GM21825 (cell line): ENCODE data around the gene TMEM259.

ENCODE experiments used
- ATAC-seq: cut with Tn5 transposase; IDR thresholded peaks from one replicate; pipeline ENCODE4 v1.9.1; 2021; ENCODE audit warnings: mild to moderate bottlenecking, moderate library complexity; ENCODE audit not compliant: unreplicated experiment

TMEM259 gene

GRCh38 chr19:1004803-1005664 lies 15.9 kb downstream of the TMEM259 start:
- ATAC-seq = no peak

- no peak for ATAC-seq
Observed at GRCh38 chr19:1004204-1004802, 16.6 kb downstream of the TMEM259 start.

DNA sequence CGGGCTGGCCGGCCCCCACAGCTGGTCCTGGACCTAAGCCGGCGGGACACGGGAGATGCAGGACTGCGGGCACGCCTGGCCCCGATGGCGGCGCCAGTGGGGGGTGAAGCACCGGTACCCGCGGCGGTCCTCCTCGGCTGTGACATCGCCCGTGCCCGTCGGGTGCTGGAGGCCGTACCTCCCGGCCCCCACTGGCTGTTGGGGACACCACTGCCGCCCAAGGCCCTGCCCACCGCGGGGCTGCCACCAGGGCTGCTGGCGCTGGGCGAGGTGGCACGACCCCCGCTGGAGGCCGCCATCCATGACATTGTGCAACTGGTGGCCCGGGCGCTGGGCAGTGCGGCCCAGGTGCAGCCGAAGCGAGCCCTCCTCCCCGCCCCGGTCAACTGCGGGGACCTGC lies 17.6 kb downstream of the TMEM259 start:
- ATAC-seq = no peak

DNA sequence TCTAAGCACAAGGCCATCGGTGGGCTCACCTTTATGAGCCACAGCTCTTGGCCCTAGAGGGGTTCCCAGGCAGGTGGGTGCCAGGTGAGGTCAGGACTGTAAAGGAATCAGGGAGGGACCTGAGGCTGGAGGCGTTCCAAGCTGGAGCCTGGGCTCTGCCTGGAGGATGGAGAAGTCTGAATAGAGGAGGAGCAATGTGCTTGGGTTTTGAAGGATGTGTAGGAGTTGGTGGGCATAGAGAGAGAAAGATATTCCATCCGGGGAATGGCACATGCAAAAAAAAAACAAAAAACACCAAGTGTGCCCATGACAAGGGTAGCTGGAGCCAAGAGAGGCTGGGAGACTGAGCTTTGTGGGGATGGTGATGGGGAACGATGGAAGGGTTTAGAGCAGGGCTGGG lies 18.3 kb downstream of the TMEM259 start:
- no peak for ATAC-seq

GRCh38 chr19:1001538-1002166 lies 19.3 kb downstream of the TMEM259 start:
- ATAC-seq = no peak

DNA sequence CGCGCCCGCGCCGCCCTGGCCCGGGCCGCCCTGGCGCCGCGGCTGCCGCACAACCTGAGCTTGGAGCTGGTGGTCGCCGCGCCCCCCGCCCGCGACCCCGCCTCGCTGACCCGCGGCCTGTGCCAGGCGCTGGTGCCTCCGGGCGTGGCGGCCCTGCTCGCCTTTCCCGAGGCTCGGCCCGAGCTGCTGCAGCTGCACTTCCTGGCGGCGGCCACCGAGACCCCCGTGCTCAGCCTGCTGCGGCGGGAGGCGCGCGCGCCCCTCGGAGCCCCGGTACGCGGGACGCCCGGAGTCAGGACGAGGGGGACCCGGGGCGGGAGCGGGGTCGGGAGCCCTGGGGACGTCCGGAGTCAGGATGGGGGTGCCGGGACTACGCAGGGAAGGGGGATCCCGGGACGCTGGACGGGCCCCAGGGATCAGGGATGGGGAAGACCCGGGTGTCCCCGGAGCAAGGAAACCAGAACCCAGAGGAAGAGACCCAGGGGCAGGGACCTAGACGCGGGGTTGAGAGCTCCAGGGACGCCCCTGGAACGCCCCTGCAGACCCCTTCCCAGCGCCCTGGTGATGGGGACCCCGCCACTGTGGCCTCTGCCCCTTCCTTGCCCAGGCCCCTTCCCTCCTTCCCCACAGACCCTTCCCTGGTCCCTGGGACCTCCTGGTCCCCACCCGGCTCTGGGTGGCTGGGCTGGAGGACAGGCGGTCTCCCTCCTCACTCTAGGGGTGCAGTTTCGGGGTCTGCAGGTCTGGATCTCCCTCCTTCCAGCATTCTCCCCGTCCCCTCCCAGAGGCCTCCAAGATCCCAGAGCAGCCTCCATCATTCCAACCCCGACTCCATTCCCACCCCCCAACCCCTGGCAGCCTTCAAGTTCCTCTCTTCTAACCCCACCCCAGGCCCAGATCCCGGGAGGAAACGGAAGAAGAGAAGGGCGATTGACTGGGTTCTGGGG lies 20.1 kb downstream of the TMEM259 start:
- no peak for ATAC-seq

DNA sequence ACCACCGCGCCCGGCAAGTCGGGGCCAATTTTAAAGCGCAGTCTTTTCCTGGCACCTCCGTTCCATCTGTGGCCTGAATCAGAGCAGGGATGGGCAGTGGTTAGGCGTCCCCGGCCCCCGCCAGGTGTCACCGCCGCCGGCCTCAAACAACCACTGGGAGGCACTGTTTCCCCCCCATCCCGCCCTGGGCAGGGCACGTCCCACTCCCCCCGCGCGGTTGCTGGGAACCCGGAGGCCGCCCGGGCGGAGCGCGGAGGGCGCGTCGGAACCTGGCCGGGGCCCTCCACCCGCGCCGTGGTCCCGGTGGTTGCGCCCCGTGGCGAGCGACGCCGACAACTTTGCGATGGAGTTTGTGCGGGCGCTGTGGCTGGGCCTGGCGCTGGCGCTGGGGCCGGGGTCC lies 20.8 kb downstream of the TMEM259 start, which contains the start of gene GRIN3B:
TSS of gene GRIN3B (plus strand) at position 325 of the 400 bp plus-strand sequence. CDS start at position 344, 19 bp downstream.
- ATAC-seq = no peak

- ATAC-seq = no peak
Observed at GRCh38 chr19:999379-999719, 21.6 kb downstream of the TMEM259 start.

GRCh38 chr19:998064-998463 lies 22.9 kb downstream of the TMEM259 start:
- no peak for ATAC-seq

- no peak for ATAC-seq
Observed at GRCh38 chr19:996051-996838, 24.7 kb downstream of the TMEM259 start.

GRCh38 chr19:995051-995827 lies 25.7 kb downstream of the TMEM259 start:
- ATAC-seq = no peak

- no peak for ATAC-seq
Observed at GRCh38 chr19:994516-994915, 26.4 kb downstream of the TMEM259 start.

DNA sequence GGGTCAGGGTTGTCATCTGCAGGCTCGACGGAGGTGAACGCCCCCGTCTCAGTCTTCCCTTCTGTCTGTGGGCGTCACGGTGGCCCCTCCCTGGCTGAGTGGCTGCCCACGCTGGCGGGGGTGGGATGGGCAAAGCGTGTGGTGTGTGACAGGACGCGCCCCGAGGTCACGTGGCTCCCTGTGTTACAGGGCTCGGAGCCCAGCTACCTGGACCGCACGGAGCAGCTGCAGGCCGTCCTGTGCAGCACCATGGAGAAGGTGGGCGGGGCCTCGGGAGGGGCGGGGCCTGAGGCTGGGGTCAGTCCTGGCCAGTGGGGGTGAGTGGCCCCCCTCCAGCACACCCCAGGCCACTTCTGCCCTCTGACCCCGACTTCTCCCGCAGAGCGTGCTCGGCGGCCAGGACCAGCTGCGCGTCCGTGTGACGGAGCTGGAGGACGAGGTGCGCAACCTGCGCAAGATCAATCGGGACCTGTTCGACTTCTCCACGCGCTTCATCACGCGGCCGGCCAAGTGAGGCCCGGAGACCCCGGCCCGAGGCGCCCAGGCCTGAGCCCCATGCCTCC lies 27.0 kb downstream of the TMEM259 start:
- ATAC-seq = no peak

GRCh38 chr19:993361-993830 lies 27.5 kb downstream of the TMEM259 start:
- no peak for ATAC-seq

DNA sequence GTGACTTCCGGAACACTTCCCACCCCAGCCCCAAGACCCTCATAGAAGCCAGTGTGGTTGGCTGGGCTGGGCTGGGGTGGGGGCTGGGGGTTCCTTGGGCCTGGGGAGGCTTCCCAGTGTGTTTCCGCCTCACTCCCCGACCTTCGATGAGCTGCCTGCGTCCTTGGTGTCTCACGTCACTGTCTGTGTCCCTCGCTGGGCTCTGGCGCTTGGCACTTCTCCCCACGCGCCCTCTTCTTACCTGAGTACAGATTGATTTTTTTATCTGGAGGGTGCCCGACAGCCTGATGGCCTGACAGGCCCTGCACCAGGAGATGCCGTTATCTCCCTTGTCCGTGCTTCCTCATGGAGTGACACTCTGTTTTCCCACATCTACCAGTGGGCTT lies 28.3 kb downstream of the TMEM259 start:
- no peak for ATAC-seq

GRCh38 chr19:991932-992669 lies 28.8 kb downstream of the TMEM259 start:
- no peak for ATAC-seq

GRCh38 chr19:991174-991931 lies 29.6 kb downstream of the TMEM259 start:
- ATAC-seq = no peak
